Uterus (tissue), 2 donors: Measurements from ENCODE around the gene CRISPLD2.

ENCODE experiments used
- CTCF ChIP-seq, 4 experiments: fragments of 200-600 bp in 2 of 4; fragments of 450-650 bp in 2 of 4; sonication (generic) in 2 of 4; IDR thresholded peaks; one replicate each; pipeline ENCODE4 v1.5.1; 2016 to 2019; ENCODE audit warnings: antibody characterized with exemption in 4 of 4, mild to moderate bottlenecking in 2 of 4, moderate library complexity in 1 of 4
- POLR2A ChIP-seq, 2 donors: fragments of 450-650 bp; IDR thresholded peaks; one replicate each; pipeline ENCODE4 v1.6.1; 2016; ENCODE audit warnings: antibody characterized with exemption in 2 of 2, mild to moderate bottlenecking in 1 of 2, moderate library complexity in 1 of 2

- TF ChIP-seq CTCF (IDR thresholded peaks at IDR 0.05) (no peak), POLR2A (IDR thresholded peaks at IDR 0.05) (no peak)
These were observed 78.7 kb downstream of the CRISPLD2 start for GRCh38 chr16:84898447-84898846.
